ENCODE results near the gene SPON1.
"Not testable (repeated sequence)": the region's sequence is repeated elsewhere in the genome, so short reads cannot be mapped to it uniquely, and the experiment has no call there.

SPON1 gene

GRCh38 chr11:14065141-14065540, 102.6 kb downstream of the SPON1 start:
- H3K27me3 Mint-ChIP-seq = peaks cover 23% of the 10 kb centered on the region
- H3K4me1 Mint-ChIP-seq = peaks cover 19% of the 10 kb centered on the region
- no peak for DNase-seq (ENCODE audit: low spot score in 2 of 2)
- no peaks in the 10 kb centered on the region for H3K36me3 Mint-ChIP-seq (ENCODE audit: insufficient read depth)
- ATAC-seq (replicated peaks; ENCODE audit: extremely low read depth, poor library complexity, severe bottlenecking) = no peak
- H3K9me3 Mint-ChIP-seq = no peaks in the 10 kb centered on the region
- no peak overlapping the region for H3K4me3 Mint-ChIP-seq
- no peak overlapping the region for H3K27ac Mint-ChIP-seq (ENCODE audit: low read depth)

GRCh38 chr11:14065681-14066080, 103.2 kb downstream of the SPON1 start:
- Mint-ChIP-seq H3K27me3 (peaks cover 28% of the 10 kb centered on the region), H3K27ac (ENCODE audit: low read depth) (no peak overlapping the region), H3K36me3 (ENCODE audit: insufficient read depth) (no peaks in the 10 kb centered on the region), H3K9me3 (no peaks in the 10 kb centered on the region), H3K4me3 (no peak overlapping the region), H3K4me1 (peaks cover 19% of the 10 kb centered on the region)
- no peak for DNase-seq (ENCODE audit: low spot score in 2 of 2)
- ATAC-seq (replicated peaks; ENCODE audit: extremely low read depth, poor library complexity, severe bottlenecking) = no peak

GRCh38 chr11:14067686-14068085, 105.2 kb downstream of the SPON1 start:
- no peak overlapping the region for H3K4me3 Mint-ChIP-seq
- no peak for DNase-seq (ENCODE audit: low spot score in 2 of 2)
- H3K36me3 Mint-ChIP-seq (ENCODE audit: insufficient read depth) = no peaks in the 10 kb centered on the region
- peaks cover 19% of the 10 kb centered on the region for H3K4me1 Mint-ChIP-seq
- H3K9me3 Mint-ChIP-seq = no peaks in the 10 kb centered on the region
- no peak for ATAC-seq (replicated peaks; ENCODE audit: extremely low read depth, poor library complexity, severe bottlenecking)
- H3K27me3 Mint-ChIP-seq = peaks cover 37% of the 10 kb centered on the region
- no peak overlapping the region for H3K27ac Mint-ChIP-seq (ENCODE audit: low read depth)

- no peak overlapping the region for H3K4me3 Mint-ChIP-seq
- H3K36me3 Mint-ChIP-seq (ENCODE audit: insufficient read depth) = no peaks in the 10 kb centered on the region
- ATAC-seq (replicated peaks; ENCODE audit: extremely low read depth, poor library complexity, severe bottlenecking) = no peak
- no peak for DNase-seq (ENCODE audit: low spot score in 2 of 2)
- H3K27ac Mint-ChIP-seq (ENCODE audit: low read depth) = no peak overlapping the region
- no peaks in the 10 kb centered on the region for H3K9me3 Mint-ChIP-seq
- peaks cover 17% of the 10 kb centered on the region for H3K27me3 Mint-ChIP-seq
- peaks cover 12% of the 10 kb centered on the region for H3K4me1 Mint-ChIP-seq
These were observed 108.4 kb downstream of the SPON1 start for GRCh38 chr11:14070896-14071295.

GRCh38 chr11:14073849-14074476, 111.4 kb downstream of the SPON1 start:
- H3K9me3 Mint-ChIP-seq = no peaks in the 10 kb centered on the region
- no peak for DNase-seq (ENCODE audit: low spot score in 2 of 2)
- H3K27me3 Mint-ChIP-seq = peaks cover 33% of the 10 kb centered on the region
- H3K27ac Mint-ChIP-seq (ENCODE audit: low read depth) = no peak overlapping the region
- ATAC-seq (replicated peaks; ENCODE audit: extremely low read depth, poor library complexity, severe bottlenecking) = no peak
- H3K4me1 Mint-ChIP-seq = peaks cover 12% of the 10 kb centered on the region
- H3K36me3 Mint-ChIP-seq (ENCODE audit: insufficient read depth) = no peaks in the 10 kb centered on the region
- H3K4me3 Mint-ChIP-seq = no peak overlapping the region

- no peak for DNase-seq (ENCODE audit: low spot score in 2 of 2)
- Mint-ChIP-seq H3K27me3 (peaks cover 41% of the 10 kb centered on the region), H3K4me3 (peak overlapping the region; percentile 31), H3K27ac (ENCODE audit: low read depth) (no peak overlapping the region), H3K9me3 (no peaks in the 10 kb centered on the region), H3K4me1 (peaks cover 12% of the 10 kb centered on the region), H3K36me3 (ENCODE audit: insufficient read depth) (no peaks in the 10 kb centered on the region)
- ATAC-seq (replicated peaks; ENCODE audit: extremely low read depth, poor library complexity, severe bottlenecking) = peak; percentile 98
These were observed 112.9 kb downstream of the SPON1 start for GRCh38 chr11:14075118-14076078.

GRCh38 chr11:14079011-14079410, 116.5 kb downstream of the SPON1 start:
- H3K27ac Mint-ChIP-seq (ENCODE audit: low read depth) = no peak overlapping the region
- no peak for DNase-seq (ENCODE audit: low spot score in 2 of 2)
- H3K27me3 Mint-ChIP-seq = peaks cover 45% of the 10 kb centered on the region
- peaks cover 3% of the 10 kb centered on the region for H3K36me3 Mint-ChIP-seq (ENCODE audit: insufficient read depth)
- no peak for ATAC-seq (replicated peaks; ENCODE audit: extremely low read depth, poor library complexity, severe bottlenecking)
- no peak overlapping the region for H3K4me3 Mint-ChIP-seq
- H3K9me3 Mint-ChIP-seq = no peaks in the 10 kb centered on the region
- H3K4me1 Mint-ChIP-seq = peaks cover 12% of the 10 kb centered on the region

GRCh38 chr11:14079797-14080196, 117.3 kb downstream of the SPON1 start:
- DNase-seq (ENCODE audit: low spot score in 2 of 2) = no peak
- Mint-ChIP-seq H3K27me3 (peaks cover 45% of the 10 kb centered on the region), H3K4me3 (no peak overlapping the region), H3K36me3 (ENCODE audit: insufficient read depth) (peaks cover 3% of the 10 kb centered on the region), H3K4me1 (peaks cover 7% of the 10 kb centered on the region), H3K9me3 (no peaks in the 10 kb centered on the region), H3K27ac (ENCODE audit: low read depth) (no peak overlapping the region)
- no peak for ATAC-seq (replicated peaks; ENCODE audit: extremely low read depth, poor library complexity, severe bottlenecking)

- Mint-ChIP-seq H3K4me3 (no peak overlapping the region), H3K27ac (ENCODE audit: low read depth) (no peak overlapping the region), H3K4me1 (no peaks in the 10 kb centered on the region), H3K27me3 (peaks cover 63% of the 10 kb centered on the region), H3K9me3 (no peaks in the 10 kb centered on the region), H3K36me3 (ENCODE audit: insufficient read depth) (peaks cover 3% of the 10 kb centered on the region)
- ATAC-seq (replicated peaks; ENCODE audit: extremely low read depth, poor library complexity, severe bottlenecking) (no peak), DNase-seq (ENCODE audit: low spot score in 2 of 2) (no peak)
These were observed 119.2 kb downstream of the SPON1 start for GRCh38 chr11:14081581-14082231.

- ATAC-seq (replicated peaks; ENCODE audit: extremely low read depth, poor library complexity, severe bottlenecking) (no peak), DNase-seq (ENCODE audit: low spot score in 2 of 2) (no peak)
- H3K27ac Mint-ChIP-seq (ENCODE audit: low read depth) = no peak overlapping the region
- H3K4me3 Mint-ChIP-seq = no peak overlapping the region
- H3K36me3 Mint-ChIP-seq (ENCODE audit: insufficient read depth) = peaks cover 3% of the 10 kb centered on the region
- H3K9me3 Mint-ChIP-seq = no peaks in the 10 kb centered on the region
- H3K4me1 Mint-ChIP-seq = no peaks in the 10 kb centered on the region
- peaks cover 63% of the 10 kb centered on the region for H3K27me3 Mint-ChIP-seq
These were observed 119.8 kb downstream of the SPON1 start for GRCh38 chr11:14082338-14082737.

GRCh38 chr11:14088861-14089260, 126.3 kb downstream of the SPON1 start:
- H3K27me3 Mint-ChIP-seq = peaks cover 48% of the 10 kb centered on the region
- H3K36me3 Mint-ChIP-seq (ENCODE audit: insufficient read depth); H3K4me3 Mint-ChIP-seq; H3K27ac Mint-ChIP-seq (ENCODE audit: low read depth); H3K4me1 Mint-ChIP-seq; DNase-seq (ENCODE audit: low spot score in 2 of 2); H3K9me3 Mint-ChIP-seq; ATAC-seq (replicated peaks; ENCODE audit: extremely low read depth, poor library complexity, severe bottlenecking): not testable (repeated sequence)

- Mint-ChIP-seq H3K36me3 (ENCODE audit: insufficient read depth) (no peaks in the 10 kb centered on the region), H3K27ac (ENCODE audit: low read depth) (no peak overlapping the region), H3K4me1 (peaks cover 5% of the 10 kb centered on the region), H3K9me3 (no peaks in the 10 kb centered on the region), H3K27me3 (peaks cover 46% of the 10 kb centered on the region), H3K4me3 (peak overlapping the region; percentile 41)
- ATAC-seq (replicated peaks; ENCODE audit: extremely low read depth, poor library complexity, severe bottlenecking) (no peak), DNase-seq (ENCODE audit: low spot score in 2 of 2) (no peak)
These were observed 127.4 kb downstream of the SPON1 start for GRCh38 chr11:14089690-14090462.
